ENCODE data around the gene GALNT17. TPM values are rescaled to one million over a fixed set of nuclear protein-coding genes. Genes with fewer than 3 reads are reported as not detected.

The GALNT17 gene
- total RNA-seq, 1 donor from 2014 or later = 0.12 TPM

DNA sequence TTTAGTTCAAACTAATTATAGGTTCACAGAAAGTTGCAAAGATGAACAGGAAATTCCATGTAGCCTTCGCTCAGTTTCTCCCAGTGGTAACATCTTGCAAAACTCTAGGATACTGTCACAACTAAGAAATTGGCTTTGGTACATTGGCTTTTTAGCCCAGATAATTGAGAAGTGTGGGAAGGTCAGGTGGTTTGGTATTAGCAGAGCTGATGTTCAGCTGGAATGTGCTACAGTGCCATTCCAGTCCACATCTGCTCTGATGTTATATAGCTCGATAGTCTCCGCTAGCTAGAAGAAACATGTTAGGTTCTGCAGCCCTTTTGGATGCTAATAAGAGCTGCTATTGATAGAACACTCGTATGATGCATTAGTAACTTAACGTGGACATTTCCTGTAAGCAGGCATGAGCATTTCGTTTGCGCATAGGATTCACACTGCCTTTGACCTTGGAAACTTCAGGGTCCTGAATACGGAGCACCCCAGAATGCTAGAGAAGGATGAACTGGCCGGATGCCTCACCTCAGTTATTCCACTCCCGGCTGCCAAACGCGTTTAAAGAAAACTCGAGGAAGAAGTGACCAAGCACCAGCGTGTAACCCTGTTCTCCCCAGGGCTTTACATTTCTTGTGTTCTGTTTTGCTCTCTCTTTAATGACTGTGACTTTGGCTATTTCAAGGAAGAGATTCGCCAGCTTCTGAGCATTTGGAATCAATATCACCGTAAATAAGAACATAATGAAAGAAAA is 271.4 kb downstream of the GALNT17 start:
- no peak for DNase-seq (ENCODE audit: low read depth)
- TF ChIP-seq, protein P1, sequence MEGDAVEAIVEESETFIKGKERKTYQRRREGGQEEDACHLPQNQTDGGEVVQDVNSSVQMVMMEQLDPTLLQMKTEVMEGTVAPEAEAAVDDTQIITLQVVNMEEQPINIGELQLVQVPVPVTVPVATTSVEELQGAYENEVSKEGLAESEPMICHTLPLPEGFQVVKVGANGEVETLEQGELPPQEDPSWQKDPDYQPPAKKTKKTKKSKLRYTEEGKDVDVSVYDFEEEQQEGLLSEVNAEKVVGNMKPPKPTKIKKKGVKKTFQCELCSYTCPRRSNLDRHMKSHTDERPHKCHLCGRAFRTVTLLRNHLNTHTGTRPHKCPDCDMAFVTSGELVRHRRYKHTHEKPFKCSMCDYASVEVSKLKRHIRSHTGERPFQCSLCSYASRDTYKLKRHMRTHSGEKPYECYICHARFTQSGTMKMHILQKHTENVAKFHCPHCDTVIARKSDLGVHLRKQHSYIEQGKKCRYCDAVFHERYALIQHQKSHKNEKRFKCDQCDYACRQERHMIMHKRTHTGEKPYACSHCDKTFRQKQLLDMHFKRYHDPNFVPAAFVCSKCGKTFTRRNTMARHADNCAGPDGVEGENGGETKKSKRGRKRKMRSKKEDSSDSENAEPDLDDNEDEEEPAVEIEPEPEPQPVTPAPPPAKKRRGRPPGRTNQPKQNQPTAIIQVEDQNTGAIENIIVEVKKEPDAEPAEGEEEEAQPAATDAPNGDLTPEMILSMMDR (conservative IDR thresholded peaks at IDR 0.05; ENCODE audit: low read depth, low read length) = no peak
- H3K4me3 ChIP-seq (ENCODE audit: low read depth, low read length) = no peak overlapping the region

DNA sequence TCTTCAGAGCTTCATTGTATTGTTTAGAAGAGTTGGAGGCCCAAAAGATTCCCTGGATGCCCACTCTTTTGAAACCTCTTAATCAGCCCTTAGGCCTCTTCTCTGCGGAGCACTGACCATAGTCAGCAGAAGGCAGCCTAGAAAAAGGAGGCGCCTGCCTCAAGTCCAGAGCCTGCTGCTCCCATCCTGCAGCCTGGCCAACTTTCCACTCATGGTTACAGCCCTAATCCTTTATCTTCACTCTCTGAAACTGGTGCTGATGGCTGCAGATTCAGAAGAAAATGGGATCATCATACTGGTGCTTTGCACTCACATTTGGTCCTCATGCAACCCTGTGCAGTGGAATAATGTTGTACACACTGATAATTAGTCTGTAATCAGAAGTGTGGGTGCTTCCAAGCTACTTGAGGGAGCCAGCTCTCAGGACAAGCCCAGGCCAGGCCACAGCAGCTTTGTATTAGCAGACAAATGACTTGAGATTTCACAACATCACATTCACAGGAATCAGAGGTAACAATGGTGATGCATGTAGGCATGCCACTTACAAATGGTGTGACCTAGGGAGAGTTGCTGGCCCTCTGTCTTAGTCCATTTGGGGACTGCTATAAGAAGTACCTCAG is 272.9 kb downstream of the GALNT17 start:
- no peak overlapping the region for H3K4me3 ChIP-seq (ENCODE audit: low read depth, low read length)
- TF ChIP-seq, protein P1 (conservative IDR thresholded peaks at IDR 0.05; ENCODE audit: low read depth, low read length) = no peak
- no peak for DNase-seq (ENCODE audit: low read depth)

DNA sequence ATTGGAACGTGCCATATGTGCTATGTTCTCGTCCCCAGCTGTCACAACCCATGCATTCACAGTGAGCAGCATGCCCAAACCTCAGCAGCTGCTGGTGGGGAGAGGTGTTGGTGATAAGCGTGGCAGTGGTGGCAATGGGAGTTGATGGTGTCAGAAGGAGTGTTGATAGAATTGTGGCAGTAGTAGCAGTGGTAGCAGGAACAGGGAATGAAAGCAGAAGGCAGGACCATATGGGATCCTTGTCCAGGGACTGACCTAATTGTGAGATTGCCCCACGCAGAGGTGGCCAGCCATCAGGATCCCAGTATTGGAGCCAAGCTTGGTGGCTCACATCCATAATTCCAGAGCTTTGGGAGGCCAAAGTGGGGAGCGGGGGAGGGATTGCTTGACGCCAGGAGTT is 276.3 kb downstream of the GALNT17 start:
- H3K4me3 ChIP-seq (ENCODE audit: low read depth, low read length) = no peak overlapping the region
- DNase-seq (ENCODE audit: low read depth) = no peak
- TF ChIP-seq, protein P1 (conservative IDR thresholded peaks at IDR 0.05; ENCODE audit: low read depth, low read length) = no peak

DNA sequence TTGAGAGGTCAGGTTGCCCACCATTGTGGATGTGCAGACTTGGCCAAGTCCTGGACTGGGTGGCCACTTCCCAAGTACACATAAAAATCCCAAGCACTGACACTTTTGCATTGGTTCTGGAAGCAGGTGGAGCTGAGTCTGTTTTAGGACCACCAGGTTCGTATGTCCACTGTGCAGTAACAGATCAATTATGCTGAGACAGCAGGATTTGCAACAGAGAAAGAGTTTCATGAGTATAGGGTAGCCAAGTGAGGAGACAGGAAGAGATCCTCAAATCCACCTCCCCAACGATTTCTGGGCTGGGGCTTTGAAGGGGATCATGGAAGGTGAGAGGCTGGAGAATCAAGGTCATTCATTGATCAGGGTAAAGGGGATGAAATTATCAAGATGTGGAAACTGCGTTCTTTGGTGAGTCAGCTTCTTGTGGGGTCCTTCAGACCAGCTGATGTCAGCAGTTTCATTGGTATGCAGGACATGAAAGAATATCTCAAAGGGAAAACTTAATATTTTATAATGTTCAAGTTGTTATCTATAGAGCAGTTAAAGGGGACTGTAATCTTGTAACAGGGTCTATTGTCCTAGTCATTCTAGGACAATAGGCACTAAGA is 277.7 kb downstream of the GALNT17 start:
- DNase-seq (ENCODE audit: low read depth) = no peak
- TF ChIP-seq, protein P1 (conservative IDR thresholded peaks at IDR 0.05; ENCODE audit: low read depth, low read length) = no peak
- no peak overlapping the region for H3K4me3 ChIP-seq (ENCODE audit: low read depth, low read length)

DNA sequence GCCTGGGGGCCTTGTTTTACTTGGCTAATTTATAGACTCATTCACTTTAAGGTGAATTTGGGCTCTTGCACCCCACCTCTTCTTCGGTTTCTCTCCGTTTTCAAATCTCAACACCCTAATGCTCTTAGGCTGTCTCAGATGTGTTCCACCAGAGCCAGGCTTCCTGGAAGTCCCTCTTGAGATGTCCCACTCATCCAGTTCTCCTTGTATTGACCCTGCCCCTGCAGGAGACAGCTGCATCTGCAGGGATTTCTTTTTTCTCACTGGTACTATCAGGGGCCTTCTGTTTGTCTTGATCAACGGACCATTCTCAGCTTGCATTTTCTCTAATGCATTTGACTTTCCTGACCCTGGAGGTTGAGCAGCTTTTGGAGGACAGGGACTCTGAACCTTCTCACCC is 279.5 kb downstream of the GALNT17 start:
- DNase-seq (ENCODE audit: low read depth) = no peak

DNA sequence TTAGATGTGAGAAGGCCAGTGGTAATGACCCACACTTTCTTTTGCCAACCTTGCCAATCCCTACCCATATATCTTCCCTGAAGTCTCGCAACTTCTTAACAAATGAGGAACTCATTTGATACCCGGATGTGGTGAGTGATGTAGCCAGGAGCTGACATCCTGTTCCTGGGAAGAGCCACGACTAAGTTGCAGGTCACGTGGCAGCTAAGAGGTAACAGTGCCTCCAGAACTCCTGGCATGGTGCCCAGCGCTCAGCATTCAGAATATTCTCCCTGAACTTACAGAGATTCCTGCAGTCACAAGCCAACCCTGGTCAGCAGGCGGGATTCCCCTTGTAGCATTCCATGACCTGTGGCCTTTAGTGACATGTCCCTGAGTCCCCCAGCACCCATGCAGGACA is 282.5 kb downstream of the GALNT17 start:
- H3K4me3 ChIP-seq (ENCODE audit: low read depth, low read length) = no peak overlapping the region
- TF ChIP-seq, protein P1 (conservative IDR thresholded peaks at IDR 0.05; ENCODE audit: low read depth, low read length) = no peak
- DNase-seq (ENCODE audit: low read depth) = no peak

More for the DNA sequence above, 279.5 kb downstream of the GALNT17 start:
- TF ChIP-seq, protein P1 (conservative IDR thresholded peaks at IDR 0.05; ENCODE audit: low read depth, low read length) = no peak
- no peak overlapping the region for H3K4me3 ChIP-seq (ENCODE audit: low read depth, low read length)
